Caco-2 (cell line): ENCODE measurements around the gene AP3S2. TPM values are rescaled to one million over a fixed set of nuclear protein-coding genes. Genes with fewer than 3 reads are reported as not detected.
"Not testable (repeated sequence)": the region's sequence is repeated elsewhere in the genome, so short reads cannot be mapped to it uniquely, and the experiment has no call there.

Source experiments
- BruUV-seq: library from RNA; stranded (reverse); fragments of 400-500 nt; replicated peaks from 2 replicates; lab custom pipeline; 2021; lab: Mats Ljungman, UMichigan
- CTCF ChIA-PET: fragments of 300-600 bp; sonication (Branson Sonifier 250); formaldehyde crosslinking; loops from one replicate; lab custom pipeline; 2022; ENCODE audit warnings: antibody characterized with exemption; lab: Charles Lee
- POLR2A ChIA-PET: fragments of 300-600 bp; sonication (Branson Sonifier 250); formaldehyde crosslinking; loops from one replicate; lab custom pipeline; 2022; ENCODE audit warnings: antibody characterized with exemption; lab: Charles Lee
- DNase-seq, 2 experiments: peaks; one replicate each; pipeline versions ENCODE4 v3.0.0 to v3.0.0-alpha.2; 2020 to 2022
- H3K27me3 ChIP-seq: replicated peaks from 2 replicates; pipeline ENCODE4 v1.6.0; 2011; ENCODE audit warnings: low read length; ENCODE audit not compliant: control insufficient read depth, insufficient read depth
- H3K36me3 ChIP-seq: 2 replicates; pipeline ENCODE4 v1.5.1; 2011; ENCODE audit warnings: low read length; ENCODE audit not compliant: control insufficient read depth, insufficient read depth
- H3K4me1 ChIP-seq: fragments of 250-450 bp; sonication (Bioruptor Pico); 2 replicates; pipeline ENCODE4 v1.5.1; 2020; ENCODE audit warnings: mild to moderate bottlenecking
- H3K4me3 ChIP-seq: 2 replicates; pipeline ENCODE4 v1.5.1; 2011; ENCODE audit warnings: low read depth, mild to moderate bottlenecking, control low read depth, low read length
- H3K9me3 ChIP-seq: fragments of 250-450 bp; sonication (Bioruptor Pico); 2 replicates; pipeline ENCODE4 v1.5.1; 2020; ENCODE audit warnings: mild to moderate bottlenecking, moderate library complexity
- H3K27ac Mint-ChIP-seq: one replicate; pipeline ENCODE4 v1.8.0; 2022; ENCODE audit warnings: mixed read lengths; ENCODE audit not compliant: unreplicated experiment
- H3K27me3 Mint-ChIP-seq: one replicate; pipeline ENCODE4 v1.8.0; 2022; ENCODE audit warnings: mixed read lengths; ENCODE audit not compliant: insufficient read depth, unreplicated experiment
- H3K36me3 Mint-ChIP-seq: one replicate; pipeline ENCODE4 v1.8.0; 2022; ENCODE audit warnings: mild to moderate bottlenecking, mixed read lengths; ENCODE audit not compliant: insufficient read depth, unreplicated experiment
- H3K4me1 Mint-ChIP-seq: one replicate; pipeline ENCODE4 v1.8.0; 2022; ENCODE audit warnings: low read depth, mixed read lengths; ENCODE audit not compliant: unreplicated experiment
- H3K4me3 Mint-ChIP-seq: one replicate; pipeline ENCODE4 v1.8.0; 2022; ENCODE audit warnings: mild to moderate bottlenecking, moderate library complexity, mixed read lengths; ENCODE audit not compliant: unreplicated experiment
- H3K9me3 Mint-ChIP-seq: one replicate; pipeline ENCODE4 v1.8.0; 2022; ENCODE audit warnings: mixed read lengths; ENCODE audit not compliant: unreplicated experiment
- CTCF ChIP-seq, 2 experiments: fragments of 200-600 bp in 1 of 2; IDR thresholded peaks; 1 replicate in 1 of 2; 2 replicates in 1 of 2; pipeline versions ENCODE4 v1.5.1 to v1.8.0; 2011 to 2022; ENCODE audit warnings: antibody characterized with exemption in 1 of 2, control low read depth in 1 of 2, inconsistent platforms in 1 of 2, low read depth in 1 of 2, low read length in 1 of 2, mild to moderate bottlenecking in 1 of 2, moderate library complexity in 1 of 2; ENCODE audit not compliant: insufficient read depth in 1 of 2, severe bottlenecking in 1 of 2, unreplicated experiment in 1 of 2
- intact Hi-C: fragments of 100-400 bp; cut with micrococcal nuclease; formaldehyde crosslinking; loops from one replicate; pipeline ENCODE4 v1.10.0; 2022; ENCODE audit not compliant: unreplicated experiment
- total RNA-seq: library from RNA; stranded (reverse); gene quantifications from 2 replicates; pipeline ENCODE4 v1.2.3, GENCODE V29; 2022

Gene AP3S2
- total RNA-seq, 1 experiment from 2014 or later = 28.1 TPM

- no peak for DNase-seq
- BruUV-seq = no TSS peak
- no peak overlapping the region for H3K4me3 ChIP-seq
- no peaks in the 10 kb centered on the region for H3K27me3 ChIP-seq
- no peaks in the 10 kb centered on the region for H3K9me3 ChIP-seq
- Mint-ChIP-seq H3K4me1 (no peaks in the 10 kb centered on the region), H3K9me3 (no peaks in the 10 kb centered on the region), H3K27me3 (no peaks in the 10 kb centered on the region), H3K36me3 (peaks cover 43% of the 10 kb centered on the region), H3K27ac (no peak overlapping the region), H3K4me3 (no peak overlapping the region)
- ChIA-PET POLR2A (no interaction called here), CTCF (interaction anchor here (1.0 to 1.5 kb wide), 2 partner anchors 76 to 96 kb away, joined by 3 read pairs; no protein-coding TSS in a partner anchor)
- TF ChIP-seq CTCF (IDR thresholded peaks at IDR 0.05; ENCODE audit: insufficient read depth in 1 of 2, low read depth in 1 of 2, low read length in 1 of 2, severe bottlenecking in 1 of 2, unreplicated experiment in 1 of 2) = no peak
- H3K36me3 ChIP-seq = no peaks in the 10 kb centered on the region; the same call in none of the 2 replicates
- intact Hi-C loops = no loop called here
- no peaks in the 10 kb centered on the region for H3K4me1 ChIP-seq
Measured at GRCh38 chr15:89836267-89837133, 57.3 kb downstream of the AP3S2 start.

GRCh38 chr15:89835176-89835564, 58.6 kb downstream of the AP3S2 start:
- H3K9me3 ChIP-seq = no peaks in the 10 kb centered on the region
- TF ChIP-seq CTCF (IDR thresholded peaks at IDR 0.05; ENCODE audit: insufficient read depth in 1 of 2, low read depth in 1 of 2, low read length in 1 of 2, severe bottlenecking in 1 of 2, unreplicated experiment in 1 of 2) = no peak
- no peaks in the 10 kb centered on the region; the same call in 1 of the 2 replicates for H3K36me3 ChIP-seq
- ChIA-PET POLR2A (no interaction called here), CTCF (no interaction called here)
- H3K9me3 Mint-ChIP-seq = no peaks in the 10 kb centered on the region
- no peaks in the 10 kb centered on the region for H3K4me1 ChIP-seq
- H3K4me3 Mint-ChIP-seq = no peak overlapping the region
- H3K27ac Mint-ChIP-seq = no peak overlapping the region
- BruUV-seq = TSS peak; percentile 63
- no peak overlapping the region for H3K4me3 ChIP-seq
- H3K27me3 Mint-ChIP-seq = no peaks in the 10 kb centered on the region
- H3K36me3 Mint-ChIP-seq = peaks cover 43% of the 10 kb centered on the region
- peaks cover 5% of the 10 kb centered on the region for H3K4me1 Mint-ChIP-seq
- intact Hi-C loops = no loop called here
- DNase-seq = no peak
- H3K27me3 ChIP-seq = no peaks in the 10 kb centered on the region

- H3K27me3 ChIP-seq, DNase-seq, H3K4me1 ChIP-seq, POLR2A ChIA-PET, intact Hi-C loops, H3K27ac Mint-ChIP-seq, H3K4me3 ChIP-seq, CTCF ChIA-PET, H3K36me3 ChIP-seq, H3K4me3 Mint-ChIP-seq, H3K9me3 ChIP-seq, BruUV-seq, H3K9me3 Mint-ChIP-seq, H3K27me3 Mint-ChIP-seq: not testable (repeated sequence)
- Mint-ChIP-seq H3K36me3 (peaks cover 43% of the 10 kb centered on the region), H3K4me1 (peaks cover 10% of the 10 kb centered on the region)
Measured at GRCh38 chr15:89834465-89835175, 59.2 kb downstream of the AP3S2 start.
